Measurements from ENCODE around the gene NKD2.

DNA sequence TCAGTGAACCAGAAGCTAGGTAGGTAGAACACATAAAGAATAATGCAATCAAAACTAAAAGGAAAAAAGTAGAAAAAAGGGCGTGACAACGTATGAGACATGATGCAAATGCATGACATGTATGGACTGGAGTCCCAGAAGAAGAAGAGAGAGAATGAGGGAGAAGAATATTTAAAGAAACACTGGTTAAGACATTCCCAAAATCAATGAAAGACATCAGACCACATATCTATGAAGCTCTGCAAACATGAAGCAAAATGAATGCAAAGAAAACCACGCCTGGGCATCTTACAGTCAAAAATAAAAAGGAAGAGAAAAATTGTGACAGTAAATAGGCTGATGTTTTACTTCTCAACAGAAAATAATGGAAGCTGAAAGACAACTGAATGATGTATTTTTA is 23.8 kb upstream of the NKD2 start:
- TF ChIP-seq, protein P1, sequence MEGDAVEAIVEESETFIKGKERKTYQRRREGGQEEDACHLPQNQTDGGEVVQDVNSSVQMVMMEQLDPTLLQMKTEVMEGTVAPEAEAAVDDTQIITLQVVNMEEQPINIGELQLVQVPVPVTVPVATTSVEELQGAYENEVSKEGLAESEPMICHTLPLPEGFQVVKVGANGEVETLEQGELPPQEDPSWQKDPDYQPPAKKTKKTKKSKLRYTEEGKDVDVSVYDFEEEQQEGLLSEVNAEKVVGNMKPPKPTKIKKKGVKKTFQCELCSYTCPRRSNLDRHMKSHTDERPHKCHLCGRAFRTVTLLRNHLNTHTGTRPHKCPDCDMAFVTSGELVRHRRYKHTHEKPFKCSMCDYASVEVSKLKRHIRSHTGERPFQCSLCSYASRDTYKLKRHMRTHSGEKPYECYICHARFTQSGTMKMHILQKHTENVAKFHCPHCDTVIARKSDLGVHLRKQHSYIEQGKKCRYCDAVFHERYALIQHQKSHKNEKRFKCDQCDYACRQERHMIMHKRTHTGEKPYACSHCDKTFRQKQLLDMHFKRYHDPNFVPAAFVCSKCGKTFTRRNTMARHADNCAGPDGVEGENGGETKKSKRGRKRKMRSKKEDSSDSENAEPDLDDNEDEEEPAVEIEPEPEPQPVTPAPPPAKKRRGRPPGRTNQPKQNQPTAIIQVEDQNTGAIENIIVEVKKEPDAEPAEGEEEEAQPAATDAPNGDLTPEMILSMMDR (IDR thresholded peaks at IDR 0.05) = no peak
- no peak for TF ChIP-seq POLR2A (IDR thresholded peaks at IDR 0.05)

Data from adrenal gland (tissue), 5 donors.